Progenitor cell of endocrine pancreas (in vitro differentiated cells): Measurements from ENCODE around the gene RARRES1. TPM values are rescaled to one million over a fixed set of nuclear protein-coding genes. Genes with fewer than 3 reads are reported as not detected.

Source experiments
- DNase-seq: peaks from one replicate; pipeline ENCODE4 v3.0.0; 2021; ENCODE audit warnings: low spot score; ENCODE audit not compliant: unreplicated experiment
- H3K27ac Mint-ChIP-seq: 2 replicates; pipeline ENCODE4 v1.8.0; 2021; ENCODE audit warnings: mild to moderate bottlenecking, moderate library complexity, mixed read lengths
- H3K27me3 Mint-ChIP-seq: 2 replicates; pipeline ENCODE4 v1.8.0; 2021; ENCODE audit warnings: mixed read lengths
- H3K36me3 Mint-ChIP-seq: 2 replicates; pipeline ENCODE4 v1.8.0; 2022; ENCODE audit warnings: mixed read lengths; ENCODE audit not compliant: insufficient read depth
- H3K4me1 Mint-ChIP-seq: 2 replicates; pipeline ENCODE4 v1.8.0; 2021; ENCODE audit warnings: low read depth, mixed read lengths
- H3K4me3 Mint-ChIP-seq: 2 replicates; pipeline ENCODE4 v1.8.0; 2021; ENCODE audit warnings: low read depth, mild to moderate bottlenecking, moderate library complexity, mixed read lengths
- H3K9me3 Mint-ChIP-seq: 2 replicates; pipeline ENCODE4 v1.8.0; 2021; ENCODE audit warnings: low read depth, mixed read lengths
- CTCF ChIP-seq: fragments of 200-600 bp; sonication (generic); IDR thresholded peaks from one replicate; pipeline ENCODE4 v1.5.0; 2021; ENCODE audit warnings: antibody characterized with exemption, mild to moderate bottlenecking; ENCODE audit not compliant: unreplicated experiment
- total RNA-seq: library from RNA; stranded (reverse); gene quantifications from 2 replicates; pipeline ENCODE4 v1.2.1, GENCODE V29; 2021

RARRES1 gene
- total RNA-seq, 1 donor from 2014 or later = 3.3 TPM

GRCh38 chr3:158660711-158661110, 71.5 kb downstream of the RARRES1 start:
- Mint-ChIP-seq H3K9me3 (no peaks in the 10 kb centered on the region), H3K4me1 (peaks cover 1% of the 10 kb centered on the region), H3K27me3 (no peaks in the 10 kb centered on the region), H3K36me3 (peaks cover 4% of the 10 kb centered on the region), H3K27ac (no peak overlapping the region), H3K4me3 (no peak overlapping the region)
- no peak for DNase-seq
- no peak for TF ChIP-seq CTCF

- Mint-ChIP-seq H3K27ac (no peak overlapping the region), H3K4me1 (peaks cover 1% of the 10 kb centered on the region), H3K9me3 (no peaks in the 10 kb centered on the region), H3K36me3 (peaks cover 4% of the 10 kb centered on the region), H3K4me3 (no peak overlapping the region), H3K27me3 (no peaks in the 10 kb centered on the region)
- peak; percentile 69 for TF ChIP-seq CTCF
- no peak for DNase-seq
Observed at GRCh38 chr3:158659454-158660237, 72.6 kb downstream of the RARRES1 start.

- Mint-ChIP-seq H3K4me1 (peaks cover 1% of the 10 kb centered on the region), H3K36me3 (peaks cover 4% of the 10 kb centered on the region), H3K4me3 (no peak overlapping the region), H3K27me3 (no peaks in the 10 kb centered on the region), H3K9me3 (no peaks in the 10 kb centered on the region), H3K27ac (no peak overlapping the region)
- no peak for TF ChIP-seq CTCF
- DNase-seq = no peak
Observed at GRCh38 chr3:158658889-158659288, 73.4 kb downstream of the RARRES1 start.

- TF ChIP-seq CTCF = no peak
- no peak for DNase-seq
- Mint-ChIP-seq H3K4me3 (no peak overlapping the region), H3K36me3 (peaks cover 7% of the 10 kb centered on the region), H3K9me3 (no peaks in the 10 kb centered on the region), H3K4me1 (peaks cover under 1% of the 10 kb centered on the region), H3K27me3 (no peaks in the 10 kb centered on the region), H3K27ac (no peak overlapping the region)
Observed at GRCh38 chr3:158652463-158652862, 79.8 kb downstream of the RARRES1 start.

GRCh38 chr3:158651192-158651591, 81.1 kb downstream of the RARRES1 start:
- Mint-ChIP-seq H3K36me3 (peaks cover 8% of the 10 kb centered on the region), H3K9me3 (no peaks in the 10 kb centered on the region), H3K4me3 (no peak overlapping the region), H3K27me3 (no peaks in the 10 kb centered on the region), H3K4me1 (no peaks in the 10 kb centered on the region), H3K27ac (no peak overlapping the region)
- no peak for TF ChIP-seq CTCF
- DNase-seq = no peak
